SK-N-SH (cell line): ENCODE results near the gene TMEM245. TPM values are rescaled to one million over a fixed set of nuclear protein-coding genes. Genes with fewer than 3 reads are reported as not detected.

Experiments
- CTCF ChIA-PET: fragments of 300-600, 350-600 bp; formaldehyde crosslinking; extraction: SDS; loops from one replicate; lab custom pipeline; 2021; lab: Yijun Ruan, JAX
- POLR2A ChIA-PET: fragments of 350-600 bp; sonication (Branson Sonifier 250); formaldehyde crosslinking; extraction: SDS; loops from one replicate; lab custom pipeline; 2020; ENCODE audit warnings: antibody characterized with exemption, inconsistent platforms; lab: Yijun Ruan, JAX
- DNase-seq: peaks from one replicate; pipeline ENCODE4 v3.0.0; 2012
- H2AFZ ChIP-seq: fragments of 200-600 bp; sonication (generic); 2 replicates; pipeline ENCODE4 v1.8.1; 2016; ENCODE audit warnings: antibody characterized with exemption, mild to moderate bottlenecking, low read depth
- H3F3A ChIP-seq: fragments of 200-600 bp; sonication (generic); replicated peaks from 2 replicates; pipeline ENCODE3; 2016; ENCODE audit warnings: antibody characterized with exemption, mild to moderate bottlenecking; ENCODE audit not compliant: insufficient read depth
- H3K27ac ChIP-seq, 2 experiments: fragments of 200-500 bp in 1 of 2; fragments of 200-600 bp in 1 of 2; sonication (Bioruptor generic) in 1 of 2; sonication (generic), shearing (Covaris generic) in 1 of 2; 2 replicates each; pipeline versions ENCODE4 v1.5.1 to v1.6.1; 2014 to 2016; ENCODE audit warnings: low read depth in 2 of 2, inconsistent platforms in 1 of 2, low read length in 1 of 2, mild to moderate bottlenecking in 1 of 2, mixed read lengths in 1 of 2
- H3K27me3 ChIP-seq: fragments of 200-600 bp; sonication (generic), shearing (Covaris generic); 2 replicates; pipeline ENCODE4 v1.6.1; 2016; ENCODE audit warnings: mixed run types; ENCODE audit not compliant: insufficient read depth
- H3K36me3 ChIP-seq, 2 experiments: fragments of 200-500 bp in 1 of 2; fragments of 200-600 bp in 1 of 2; sonication (Bioruptor generic) in 1 of 2; sonication (generic) in 1 of 2; replicated peaks in 1 of 2; 2 replicates each; pipeline versions ENCODE3 to v1.5.1; 2014 to 2016; ENCODE audit warnings: low read length in 1 of 2, mild to moderate bottlenecking in 1 of 2; ENCODE audit not compliant: insufficient read depth in 2 of 2, control insufficient read depth in 1 of 2
- H3K4me1 ChIP-seq, 2 experiments: fragments of 200-500 bp in 1 of 2; fragments of 200-600 bp in 1 of 2; sonication (Bioruptor generic) in 1 of 2; sonication (generic), shearing (Covaris generic) in 1 of 2; 2 replicates each; pipeline versions ENCODE4 v1.5.1 to v1.6.1; 2014 to 2016; ENCODE audit warnings: low read depth in 1 of 2, low read length in 1 of 2, mixed run types in 1 of 2; ENCODE audit not compliant: insufficient read depth in 2 of 2, control insufficient read depth in 1 of 2
- H3K4me2 ChIP-seq: fragments of 200-600 bp; sonication (generic), shearing (Covaris generic); 2 replicates; pipeline ENCODE4 v1.6.1; 2017; ENCODE audit warnings: mixed run types
- H3K4me3 ChIP-seq, 2 experiments: fragments of 200-500 bp in 1 of 2; fragments of 200-600 bp in 1 of 2; sonication (Bioruptor generic) in 1 of 2; sonication (generic), shearing (Covaris generic) in 1 of 2; 2 replicates each; pipeline versions ENCODE4 v1.5.1 to v1.8.1; 2014 to 2016; ENCODE audit warnings: low read depth in 2 of 2, inconsistent platforms in 1 of 2, low read length in 1 of 2, mild to moderate bottlenecking in 1 of 2, mixed read lengths in 1 of 2, moderate library complexity in 1 of 2
- H3K79me2 ChIP-seq: fragments of 200-600 bp; sonication (generic); 2 replicates; pipeline ENCODE4 v1.8.1; 2017; ENCODE audit warnings: mild to moderate bottlenecking; ENCODE audit not compliant: insufficient read depth
- H3K9ac ChIP-seq: fragments of 200-600 bp; sonication (generic); 2 replicates; pipeline ENCODE4 v1.6.1; 2017; ENCODE audit warnings: mixed run types
- H3K9me2 ChIP-seq: fragments of 200-600 bp; sonication (generic); 2 replicates; pipeline ENCODE4 v1.6.1; 2017; ENCODE audit warnings: mixed run types
- H3K9me3 ChIP-seq: fragments of 200-600 bp; sonication (generic); 2 replicates; pipeline ENCODE4 v1.6.1; 2017; ENCODE audit warnings: mixed run types, mild to moderate bottlenecking, moderate library complexity
- H4K20me1 ChIP-seq: fragments of 200-600 bp; sonication (generic); 2 replicates; pipeline ENCODE4 v1.6.1; 2017; ENCODE audit warnings: mild to moderate bottlenecking, mixed run types; ENCODE audit not compliant: insufficient read depth
- ELF1 ChIP-seq: IDR thresholded peaks from 2 replicates; pipeline ENCODE4 v1.4.0; 2012
- EP300 ChIP-seq, 2 experiments: IDR thresholded peaks; 2 replicates each; pipeline versions ENCODE4 v1.4.0 to v1.6.1; 2012; ENCODE audit warnings: borderline replicate concordance in 1 of 2, low read depth in 1 of 2, low read length in 1 of 2
- EZH2phosphoT487 ChIP-seq: fragments of 200-600 bp; sonication (generic); IDR thresholded peaks from 2 replicates; pipeline ENCODE4 v1.6.1; 2017; ENCODE audit warnings: low read depth, mixed run types, mild to moderate bottlenecking, antibody characterized with exemption, moderate library complexity, borderline replicate concordance
- FOSL2 ChIP-seq: IDR thresholded peaks from 2 replicates; pipeline ENCODE4 v1.4.0; 2012; ENCODE audit warnings: low read depth, mild to moderate bottlenecking, moderate library complexity, borderline replicate concordance
- FOXJ3 ChIP-seq: sonication (generic); formaldehyde crosslinking; IDR thresholded peaks from 2 replicates; pipeline ENCODE4 v1.5.1; 2020; ENCODE audit warnings: mild to moderate bottlenecking, missing genetic modification reagents
- GABPA ChIP-seq: IDR thresholded peaks from 2 replicates; pipeline ENCODE4 v1.4.0; 2012; ENCODE audit warnings: low read depth, mild to moderate bottlenecking
- NFIC ChIP-seq: IDR thresholded peaks from 2 replicates; pipeline ENCODE4 v1.4.0; 2012; ENCODE audit warnings: borderline replicate concordance
- POLR2AphosphoS5 ChIP-seq: IDR thresholded peaks from 2 replicates; pipeline ENCODE4 v1.6.1; 2012; ENCODE audit warnings: low read depth, low read length
- RAD21 ChIP-seq: IDR thresholded peaks from 2 replicates; pipeline ENCODE4 v1.6.1; 2012; ENCODE audit warnings: mild to moderate bottlenecking, low read length
- RCOR1 ChIP-seq: fragments of 150-350 bp; IDR thresholded peaks from 2 replicates; pipeline ENCODE4 v1.6.1; 2017; ENCODE audit warnings: antibody characterized with exemption, low read length
- TEAD4 ChIP-seq: IDR thresholded peaks from 2 replicates; pipeline ENCODE4 v1.4.0; 2012; ENCODE audit warnings: mild to moderate bottlenecking, borderline replicate concordance; ENCODE audit not compliant: insufficient read depth
- WGBS: methylation state at CpG from one replicate; pipeline ENCODE4 v1.1.6; 2017; ENCODE audit warnings: low lambda C conversion rate; 5-methylcytosine and 5-hydroxymethylcytosine counted together
- polyA plus RNA-seq, 3 experiments: library from polyadenylated mRNA; depleted of rRNA; stranded (reverse); fragments of >200 nt; gene quantifications; 2 replicates each; pipeline ENCODE4 v1.2.3, GENCODE V29; 2012
- TF ChIP-seq, protein P1 (sequence below): fragments of 200-600 bp; sonication (generic); IDR thresholded peaks from 2 replicates; pipeline ENCODE4 v1.6.1; 2017; ENCODE audit warnings: antibody characterized with exemption, mild to moderate bottlenecking, moderate library complexity
- TF ChIP-seq, protein P2 (sequence below): IDR thresholded peaks from 2 replicates; pipeline ENCODE4 v1.4.0; 2012; ENCODE audit warnings: low read depth, borderline replicate concordance
- TF ChIP-seq, protein P3 (sequence below): IDR thresholded peaks from 2 replicates; pipeline ENCODE4 v1.4.0; 2012; ENCODE audit warnings: low read depth

TMEM245 gene
- polyA plus RNA-seq, 1 of the 3 experiments (the other 2 are of a cell fraction) = 17.5 TPM

DNA sequence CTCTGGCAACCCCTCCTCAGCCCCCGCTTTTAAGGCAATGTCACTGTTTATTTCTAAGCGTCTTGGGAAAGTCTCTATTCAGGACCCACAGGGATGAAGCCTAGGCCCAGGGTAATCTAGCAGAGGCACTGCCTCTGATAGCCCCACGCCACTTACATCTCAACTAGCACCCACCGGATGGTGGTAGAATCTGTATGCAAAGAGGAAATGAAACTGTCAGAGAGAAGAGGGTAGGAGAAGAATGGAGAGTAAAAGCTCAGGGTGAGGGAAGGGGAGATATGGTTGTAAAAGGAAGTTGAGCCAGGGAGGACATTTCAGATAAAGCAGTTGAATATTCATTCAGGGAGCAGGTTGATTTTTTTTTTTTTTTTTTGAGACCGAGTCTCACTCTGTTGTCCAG is 44.3 kb upstream of the TMEM245 start (continued):
- TF ChIP-seq, protein P1, sequence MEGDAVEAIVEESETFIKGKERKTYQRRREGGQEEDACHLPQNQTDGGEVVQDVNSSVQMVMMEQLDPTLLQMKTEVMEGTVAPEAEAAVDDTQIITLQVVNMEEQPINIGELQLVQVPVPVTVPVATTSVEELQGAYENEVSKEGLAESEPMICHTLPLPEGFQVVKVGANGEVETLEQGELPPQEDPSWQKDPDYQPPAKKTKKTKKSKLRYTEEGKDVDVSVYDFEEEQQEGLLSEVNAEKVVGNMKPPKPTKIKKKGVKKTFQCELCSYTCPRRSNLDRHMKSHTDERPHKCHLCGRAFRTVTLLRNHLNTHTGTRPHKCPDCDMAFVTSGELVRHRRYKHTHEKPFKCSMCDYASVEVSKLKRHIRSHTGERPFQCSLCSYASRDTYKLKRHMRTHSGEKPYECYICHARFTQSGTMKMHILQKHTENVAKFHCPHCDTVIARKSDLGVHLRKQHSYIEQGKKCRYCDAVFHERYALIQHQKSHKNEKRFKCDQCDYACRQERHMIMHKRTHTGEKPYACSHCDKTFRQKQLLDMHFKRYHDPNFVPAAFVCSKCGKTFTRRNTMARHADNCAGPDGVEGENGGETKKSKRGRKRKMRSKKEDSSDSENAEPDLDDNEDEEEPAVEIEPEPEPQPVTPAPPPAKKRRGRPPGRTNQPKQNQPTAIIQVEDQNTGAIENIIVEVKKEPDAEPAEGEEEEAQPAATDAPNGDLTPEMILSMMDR = no peak
- no peak for TF ChIP-seq EP300 (IDR thresholded peaks at IDR 0.05; ENCODE audit: borderline replicate concordance in 1 of 2, low read depth in 1 of 2, low read length in 1 of 2)

DNA sequence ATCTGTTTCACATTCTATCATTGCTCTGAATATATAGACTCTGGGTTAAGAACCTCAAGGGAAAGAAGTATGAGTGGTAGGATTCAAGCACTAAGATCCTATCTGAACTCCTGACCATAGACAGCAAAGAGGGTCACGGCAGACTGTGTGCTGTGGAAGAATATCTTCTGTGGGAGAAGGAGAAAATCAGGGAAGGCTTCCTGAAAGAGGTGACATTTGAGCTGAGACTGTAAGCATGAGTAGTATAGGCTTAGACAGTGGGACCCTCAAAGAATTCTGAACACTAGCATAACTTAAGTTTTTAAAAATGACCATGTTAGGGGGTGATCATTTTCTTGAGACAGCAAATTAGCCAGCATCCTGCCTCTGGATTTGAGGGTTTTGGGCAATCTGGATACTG is 43.4 kb upstream of the TMEM245 start:
- H3K27me3 ChIP-seq = no peaks in the 10 kb centered on the region
- TF ChIP-seq ELF1 (no peak), FOSL2 (no peak), NFIC (no peak), POLR2AphosphoS5 (no peak), RCOR1 (no peak), EZH2phosphoT487 (no peak), RAD21 (no peak), GABPA (no peak), TEAD4 (no peak), FOXJ3 (CRISPR knock-in tag) (no peak)
- TF ChIP-seq, protein P2, sequence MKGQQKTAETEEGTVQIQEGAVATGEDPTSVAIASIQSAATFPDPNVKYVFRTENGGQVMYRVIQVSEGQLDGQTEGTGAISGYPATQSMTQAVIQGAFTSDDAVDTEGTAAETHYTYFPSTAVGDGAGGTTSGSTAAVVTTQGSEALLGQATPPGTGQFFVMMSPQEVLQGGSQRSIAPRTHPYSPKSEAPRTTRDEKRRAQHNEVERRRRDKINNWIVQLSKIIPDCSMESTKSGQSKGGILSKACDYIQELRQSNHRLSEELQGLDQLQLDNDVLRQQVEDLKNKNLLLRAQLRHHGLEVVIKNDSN = no peak
- TF ChIP-seq, protein P3, sequence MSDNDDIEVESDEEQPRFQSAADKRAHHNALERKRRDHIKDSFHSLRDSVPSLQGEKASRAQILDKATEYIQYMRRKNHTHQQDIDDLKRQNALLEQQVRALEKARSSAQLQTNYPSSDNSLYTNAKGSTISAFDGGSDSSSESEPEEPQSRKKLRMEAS = no peak
- TF ChIP-seq, protein P1 = no peak
- no peaks in the 10 kb centered on the region for H3K36me3 ChIP-seq
- WGBS = 74% methylated on average over 1 of the region's 1 CpG
- H3K27ac ChIP-seq = no peak overlapping the region
- H2AFZ ChIP-seq = no peak overlapping the region
- ChIA-PET POLR2A (no interaction called here), CTCF (no interaction called here)
- no peak overlapping the region for H3K9ac ChIP-seq
- DNase-seq = no peak
- no peak overlapping the region for H3K4me2 ChIP-seq
- H3K9me2 ChIP-seq = no peaks in the 10 kb centered on the region
- H3K79me2 ChIP-seq = no peaks in the 10 kb centered on the region
- peaks cover 0 to 12% of the 10 kb centered on the region in 2 experiments; a peak in 1 of 4 replicates for H3K4me1 ChIP-seq
- no peaks in the 10 kb centered on the region for H3F3A ChIP-seq
- H3K9me3 ChIP-seq = no peaks in the 10 kb centered on the region
- no peak overlapping the region for H3K4me3 ChIP-seq
- no peaks in the 10 kb centered on the region for H4K20me1 ChIP-seq
